Thymus (tissue), 11 donors: Measurements from ENCODE around the gene SLFN14. TPM values are rescaled to one million over a fixed set of nuclear protein-coding genes. Genes with fewer than 3 reads are reported as not detected.
"Not testable (repeated sequence)": the region's sequence is repeated elsewhere in the genome, so short reads cannot be mapped to it uniquely, and the experiment has no call there.

ENCODE experiments used
- DNase-seq, 9 donors: peaks; one replicate each; pipeline ENCODE4 v3.0.0-alpha.2; 2013; ENCODE audit warnings: low spot score in 9 of 9, low read depth in 6 of 9, missing footprints in 1 of 9
- H3K27ac ChIP-seq, 2 donors: one replicate each; pipeline ENCODE4 v1.5.1; 2013; ENCODE audit warnings: control low read depth in 1 of 2, low read depth in 1 of 2, low read length in 1 of 2, mild to moderate bottlenecking in 1 of 2, moderate library complexity in 1 of 2
- H3K27me3 ChIP-seq, 2 donors: one replicate each; pipeline ENCODE4 v1.5.1; 2013; ENCODE audit warnings: low read length in 1 of 2; ENCODE audit not compliant: control insufficient read depth in 2 of 2, insufficient read depth in 1 of 2
- H3K36me3 ChIP-seq, 2 donors: one replicate each; pipeline ENCODE4 v1.5.1; 2013; ENCODE audit warnings: low read length in 1 of 2, mild to moderate bottlenecking in 1 of 2, moderate library complexity in 1 of 2; ENCODE audit not compliant: control insufficient read depth in 2 of 2, insufficient read depth in 2 of 2
- H3K4me1 ChIP-seq, 2 donors: one replicate each; pipeline ENCODE4 v1.5.1; 2013; ENCODE audit warnings: low read length in 2 of 2; ENCODE audit not compliant: control insufficient read depth in 2 of 2, insufficient read depth in 2 of 2
- H3K4me3 ChIP-seq, 2 donors: one replicate each; pipeline ENCODE4 v1.5.1; 2013; ENCODE audit warnings: low read length in 2 of 2, control low read depth in 1 of 2, mild to moderate bottlenecking in 1 of 2
- H3K9me3 ChIP-seq, 2 donors: one replicate each; pipeline ENCODE4 v1.5.1; 2013; ENCODE audit warnings: low read length in 1 of 2, mild to moderate bottlenecking in 1 of 2; ENCODE audit not compliant: control insufficient read depth in 2 of 2, insufficient read depth in 1 of 2
- WGBS: extraction: QIAGEN DNeasy Blood & Tissue Kit; methylation state at CpG from one replicate; pipeline ENCODE4 v1.1.7; 2013; 5-methylcytosine and 5-hydroxymethylcytosine counted together
- polyA plus RNA-seq: library from polyadenylated mRNA; stranded (reverse); fragments of 200-250 nt; gene quantifications from one replicate; pipeline ENCODE4 v1.2.3, GENCODE V29; 2013
- total RNA-seq: library from RNA; stranded (reverse); fragments of 120-200 nt; gene quantifications from one replicate; pipeline ENCODE4 v1.2.4, GENCODE V29; 2013
- donor health status: healthy.

Gene SLFN14
- total and polyA plus RNA-seq, 2 donors, result 0.02 to 0.19 TPM

GRCh38 chr17:35537601-35538141 is 22.9 kb downstream of the SLFN14 start, which contains the start of gene SLFN12L:
Gene SLFN12L (minus strand): TSS chr17:35537678. CDS start chr17:35522364, 15,314 bp downstream.
- Histone ChIP-seq H3K27me3 (no peaks in the 10 kb centered on the region), H3K9me3 (no peaks in the 10 kb centered on the region), H3K27ac (peak within 1 kb of the TSS; percentile 58 to 76), H3K4me1 (peaks cover 15 to 41% of the 10 kb centered on the region in 2 donors), H3K4me3 (peak within 1 kb of the TSS; percentile 5 to 27), H3K36me3 (no peaks in the 10 kb centered on the region)
- peak in 2 of 9 donors; percentile 24 to 66 for DNase-seq
- 15% methylated on average over 2 of the region's 2 CpGs for WGBS

- no peaks in the 10 kb centered on the region for H3K36me3 ChIP-seq
- no peak for DNase-seq
- H3K9me3 ChIP-seq, result no peaks in the 10 kb centered on the region
- peak overlapping the region in 1 of 2 donors; percentile 27 for H3K4me3 ChIP-seq
- no peaks in the 10 kb centered on the region for H3K27me3 ChIP-seq
- WGBS, result 77% methylated on average over 13 of the region's 13 CpGs
- peak overlapping the region; percentile 58 to 76 for H3K27ac ChIP-seq
- peaks cover 12 to 35% of the 10 kb centered on the region in 2 donors for H3K4me1 ChIP-seq
Measured at GRCh38 chr17:35536664-35537171, 23.9 kb downstream of the SLFN14 start.

DNA sequence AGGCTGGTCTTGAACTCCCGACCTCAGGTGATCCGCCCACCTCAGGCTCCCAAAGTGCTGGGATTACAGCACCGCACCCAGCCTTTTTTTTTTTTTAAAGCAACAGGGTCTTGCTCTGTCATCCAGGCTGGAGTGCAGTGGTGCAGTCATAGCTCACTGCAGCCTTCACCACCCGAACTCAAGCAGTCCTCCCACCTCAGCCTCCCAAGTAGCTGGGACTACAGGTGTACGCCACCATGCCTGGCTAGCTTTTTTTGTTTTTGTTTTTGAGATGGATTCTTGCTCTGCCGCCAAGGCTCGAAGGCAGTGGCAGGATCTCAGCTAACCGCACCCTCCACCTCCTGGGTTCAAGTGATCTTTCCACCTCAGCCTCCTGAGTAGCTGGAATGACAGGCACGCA is 25.2 kb downstream of the SLFN14 start:
- DNase-seq, H3K9me3 ChIP-seq, H3K27me3 ChIP-seq, H3K4me3 ChIP-seq, H3K27ac ChIP-seq, H3K36me3 ChIP-seq: not testable (repeated sequence)
- peaks cover 9 to 27% of the 10 kb centered on the region in 2 donors for H3K4me1 ChIP-seq
- 96% methylated on average over 9 of the region's 9 CpGs for WGBS

DNA sequence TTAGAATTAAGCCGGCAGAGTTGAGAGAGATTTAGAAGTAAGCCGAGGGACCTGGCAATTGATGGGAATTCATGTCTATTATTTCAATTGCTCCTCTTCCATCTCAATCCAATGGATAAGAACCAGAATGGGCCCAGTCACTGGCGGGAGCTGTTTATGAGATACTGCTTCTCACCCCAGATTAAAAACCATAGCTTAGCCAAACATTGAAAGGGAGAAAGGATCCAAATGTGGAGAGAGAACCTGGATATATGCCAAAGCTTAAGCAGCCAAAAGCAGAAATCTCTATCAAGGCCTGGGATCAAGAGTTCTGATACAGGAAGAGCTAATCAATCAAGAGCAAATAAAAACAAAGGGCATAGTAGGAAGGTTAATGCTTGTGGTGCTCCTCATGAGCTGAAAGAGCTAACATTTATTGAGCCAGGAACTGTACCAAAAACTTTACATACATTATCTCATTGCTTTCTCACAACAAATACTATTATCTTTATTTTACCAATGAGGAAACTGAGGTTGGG is 26.0 kb downstream of the SLFN14 start:
- H3K36me3 ChIP-seq, result no peaks in the 10 kb centered on the region
- no peak overlapping the region for H3K27ac ChIP-seq
- H3K4me3 ChIP-seq, result no peak overlapping the region
- no peak for DNase-seq
- no peaks in the 10 kb centered on the region for H3K9me3 ChIP-seq
- H3K27me3 ChIP-seq, result no peaks in the 10 kb centered on the region
- H3K4me1 ChIP-seq, result peaks cover 7 to 23% of the 10 kb centered on the region in 2 donors
- WGBS, result 97% methylated on average over 3 of the region's 3 CpGs

- no peaks in the 10 kb centered on the region for H3K27me3 ChIP-seq
- peaks cover 0 to 6% of the 10 kb centered on the region in 2 donors for H3K4me1 ChIP-seq
- no peaks in the 10 kb centered on the region for H3K9me3 ChIP-seq
- no peak overlapping the region for H3K4me3 ChIP-seq
- H3K27ac ChIP-seq, result no peak overlapping the region
- no peaks in the 10 kb centered on the region for H3K36me3 ChIP-seq
- no peak for DNase-seq
- WGBS, result 9% methylated on average over 1 of the region's 1 CpG
Measured at GRCh38 chr17:35531160-35531559, 29.5 kb downstream of the SLFN14 start.

DNA sequence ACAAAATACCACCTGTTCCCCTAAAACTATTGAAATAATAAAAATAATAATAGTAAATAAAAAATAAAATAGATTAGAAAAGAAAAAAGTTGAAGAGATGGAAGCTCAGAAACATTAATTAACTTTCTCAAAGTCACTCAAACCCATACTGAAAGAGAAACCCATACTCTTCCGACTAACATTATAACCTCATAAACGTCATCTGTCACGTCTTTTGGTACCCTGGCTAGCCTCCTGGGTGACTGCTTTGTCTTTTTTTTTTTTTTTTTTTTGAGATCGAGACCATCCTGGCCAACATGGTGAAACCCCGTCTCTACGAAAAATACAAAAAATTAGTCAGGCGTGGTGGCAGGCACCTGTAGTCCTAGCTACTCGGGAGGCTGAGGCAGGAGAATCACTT is 30.8 kb downstream of the SLFN14 start:
- Histone ChIP-seq H3K36me3 (no peaks in the 10 kb centered on the region), H3K4me1 (peaks cover 0 to 6% of the 10 kb centered on the region in 2 donors), H3K27ac (no peak overlapping the region), H3K4me3 (no peak overlapping the region), H3K9me3 (no peaks in the 10 kb centered on the region), H3K27me3 (no peaks in the 10 kb centered on the region)
- no peak for DNase-seq
- 98% methylated on average over 8 of the region's 8 CpGs for WGBS

DNA sequence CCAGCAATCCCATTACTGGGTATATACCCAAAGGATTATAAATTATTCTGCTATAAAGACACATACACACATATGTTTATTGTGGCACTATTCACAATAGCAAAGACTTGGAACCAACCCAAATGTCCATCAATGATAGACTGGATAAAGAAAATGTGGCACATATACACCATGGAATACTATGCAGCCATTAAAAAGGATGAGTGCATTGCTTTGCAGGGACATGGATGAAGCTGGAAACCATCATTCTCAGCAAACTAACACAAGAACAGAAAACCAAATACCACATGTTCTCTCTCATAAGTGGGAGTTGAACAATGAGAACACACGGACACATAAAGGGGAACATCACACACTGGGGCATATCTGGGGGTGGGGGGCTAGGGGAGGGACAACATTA is 31.3 kb downstream of the SLFN14 start:
- H3K36me3 ChIP-seq, DNase-seq, H3K4me3 ChIP-seq, H3K4me1 ChIP-seq, H3K9me3 ChIP-seq, H3K27ac ChIP-seq, H3K27me3 ChIP-seq: not testable (repeated sequence)
- WGBS, result 97% methylated on average over 1 of the region's 1 CpG

GRCh38 chr17:35523296-35523695 is 37.3 kb downstream of the SLFN14 start:
- 97% methylated on average over 4 of the region's 4 CpGs for WGBS
- no peaks in the 10 kb centered on the region for H3K27me3 ChIP-seq
- no peaks in the 10 kb centered on the region for H3K9me3 ChIP-seq
- no peak for DNase-seq
- H3K4me3 ChIP-seq, result no peak overlapping the region
- peaks cover 0 to 6% of the 10 kb centered on the region in 2 donors for H3K4me1 ChIP-seq
- H3K27ac ChIP-seq, result no peak overlapping the region
- no peaks in the 10 kb centered on the region for H3K36me3 ChIP-seq

DNA sequence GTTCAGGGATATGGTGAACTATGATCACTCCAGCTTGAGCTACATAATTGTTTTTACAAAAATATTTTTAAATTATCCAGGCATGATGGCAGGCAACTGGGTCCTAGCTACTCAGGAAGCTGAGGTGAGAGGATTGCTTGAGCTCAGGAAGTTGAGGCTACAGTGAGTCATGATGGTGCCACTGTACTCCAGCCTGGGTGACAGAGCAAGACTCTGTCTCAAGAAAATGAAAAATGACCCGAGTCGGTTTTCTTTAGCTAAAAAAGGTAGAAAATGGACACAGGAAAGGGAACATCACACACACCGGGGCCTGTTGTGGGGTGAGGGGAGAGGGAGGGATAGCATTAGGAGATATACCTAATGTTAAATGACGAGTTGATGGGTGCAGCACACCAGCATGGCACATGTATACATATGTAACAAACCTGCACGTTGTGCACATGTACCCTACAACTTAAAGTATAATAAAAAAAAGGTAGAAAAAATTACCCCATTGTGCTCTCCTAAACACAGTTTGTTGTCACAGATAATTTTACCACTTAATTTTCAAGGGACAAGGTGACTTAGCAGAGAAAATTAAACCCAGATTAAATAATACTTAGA is 38.9 kb downstream of the SLFN14 start:
- not testable (repeated sequence) for H3K27ac ChIP-seq, H3K27me3 ChIP-seq, H3K4me1 ChIP-seq, H3K4me3 ChIP-seq, H3K9me3 ChIP-seq, H3K36me3 ChIP-seq
- 14% methylated on average over 5 of the region's 5 CpGs for WGBS
- peak in 1 of 9 donors; percentile 40 for DNase-seq
